ENCODE measurements around the gene EMP1.

EMP1 gene

DNA sequence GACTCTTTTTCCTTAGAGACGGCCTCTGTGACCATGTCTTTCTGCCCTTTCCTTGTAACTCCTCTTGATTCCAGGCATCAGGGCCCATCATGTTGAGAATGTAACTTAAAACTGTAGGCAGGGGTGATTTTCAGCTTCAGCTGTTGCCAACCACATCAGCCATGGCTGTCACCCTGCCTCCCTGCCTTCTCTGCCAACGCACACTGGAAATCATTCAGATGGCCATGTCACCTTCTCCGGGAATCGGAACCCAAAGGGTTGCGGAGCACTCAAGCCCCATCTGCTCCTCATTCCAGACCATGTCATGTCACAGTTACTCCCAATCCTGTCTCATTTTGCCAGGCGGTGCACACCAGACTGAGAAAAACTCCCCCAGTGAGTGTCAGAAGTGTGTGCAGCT, 72.1 kb downstream of the EMP1 start:
- TF ChIP-seq, protein P1, sequence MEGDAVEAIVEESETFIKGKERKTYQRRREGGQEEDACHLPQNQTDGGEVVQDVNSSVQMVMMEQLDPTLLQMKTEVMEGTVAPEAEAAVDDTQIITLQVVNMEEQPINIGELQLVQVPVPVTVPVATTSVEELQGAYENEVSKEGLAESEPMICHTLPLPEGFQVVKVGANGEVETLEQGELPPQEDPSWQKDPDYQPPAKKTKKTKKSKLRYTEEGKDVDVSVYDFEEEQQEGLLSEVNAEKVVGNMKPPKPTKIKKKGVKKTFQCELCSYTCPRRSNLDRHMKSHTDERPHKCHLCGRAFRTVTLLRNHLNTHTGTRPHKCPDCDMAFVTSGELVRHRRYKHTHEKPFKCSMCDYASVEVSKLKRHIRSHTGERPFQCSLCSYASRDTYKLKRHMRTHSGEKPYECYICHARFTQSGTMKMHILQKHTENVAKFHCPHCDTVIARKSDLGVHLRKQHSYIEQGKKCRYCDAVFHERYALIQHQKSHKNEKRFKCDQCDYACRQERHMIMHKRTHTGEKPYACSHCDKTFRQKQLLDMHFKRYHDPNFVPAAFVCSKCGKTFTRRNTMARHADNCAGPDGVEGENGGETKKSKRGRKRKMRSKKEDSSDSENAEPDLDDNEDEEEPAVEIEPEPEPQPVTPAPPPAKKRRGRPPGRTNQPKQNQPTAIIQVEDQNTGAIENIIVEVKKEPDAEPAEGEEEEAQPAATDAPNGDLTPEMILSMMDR (conservative IDR thresholded peaks at IDR 0.05) = no peak
- no peak overlapping the region for H3K27ac ChIP-seq
